HG03025 (cell line): Measurements from ENCODE around the gene CASP7.
"Not testable (repeated sequence)": the region's sequence is repeated elsewhere in the genome, so short reads cannot be mapped to it uniquely, and the experiment has no call there.

Experiments
- ATAC-seq: cut with Tn5 transposase; IDR thresholded peaks from one replicate; pipeline ENCODE4 v1.9.1; 2021; ENCODE audit warnings: mild to moderate bottlenecking, moderate library complexity; ENCODE audit not compliant: unreplicated experiment, low FRiP score

Gene CASP7

GRCh38 chr10:113679463-113680189 lies at the start of gene CASP7:
TSS of gene CASP7 (plus strand) at chr10:113679912. CDS start at chr10:113697494, 17,582 bp downstream.
- ATAC-seq, result peak; percentile 72

DNA sequence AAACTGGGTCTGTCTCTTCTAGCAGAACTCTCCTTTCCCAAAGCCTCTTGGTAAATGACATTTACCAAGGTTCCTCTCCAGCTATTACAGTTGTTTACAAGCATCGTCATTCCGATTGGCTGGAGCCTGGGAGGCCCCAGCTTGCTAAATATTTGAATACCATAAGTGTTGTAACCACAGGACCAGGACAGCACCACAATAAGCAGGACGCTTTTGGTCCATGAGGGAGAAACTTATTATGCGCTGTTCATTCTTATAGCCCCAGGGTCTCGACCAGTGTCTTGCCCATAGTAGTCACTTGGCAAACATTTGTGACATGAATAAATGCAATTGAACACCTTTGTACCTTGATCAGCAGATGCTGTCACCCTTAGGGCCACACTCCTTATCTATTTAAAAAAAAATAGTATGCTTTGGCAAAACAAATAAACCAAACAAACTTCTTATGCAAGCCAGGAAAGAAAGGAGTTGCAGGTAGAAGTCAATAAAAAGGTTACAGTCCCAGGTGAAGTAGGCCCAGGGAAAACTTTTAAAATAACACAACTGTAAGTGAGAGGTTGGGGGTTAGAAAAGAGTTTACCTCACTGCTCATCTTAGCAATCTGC lies 48.7 kb upstream of the CASP7 start:
- no peak for ATAC-seq

DNA sequence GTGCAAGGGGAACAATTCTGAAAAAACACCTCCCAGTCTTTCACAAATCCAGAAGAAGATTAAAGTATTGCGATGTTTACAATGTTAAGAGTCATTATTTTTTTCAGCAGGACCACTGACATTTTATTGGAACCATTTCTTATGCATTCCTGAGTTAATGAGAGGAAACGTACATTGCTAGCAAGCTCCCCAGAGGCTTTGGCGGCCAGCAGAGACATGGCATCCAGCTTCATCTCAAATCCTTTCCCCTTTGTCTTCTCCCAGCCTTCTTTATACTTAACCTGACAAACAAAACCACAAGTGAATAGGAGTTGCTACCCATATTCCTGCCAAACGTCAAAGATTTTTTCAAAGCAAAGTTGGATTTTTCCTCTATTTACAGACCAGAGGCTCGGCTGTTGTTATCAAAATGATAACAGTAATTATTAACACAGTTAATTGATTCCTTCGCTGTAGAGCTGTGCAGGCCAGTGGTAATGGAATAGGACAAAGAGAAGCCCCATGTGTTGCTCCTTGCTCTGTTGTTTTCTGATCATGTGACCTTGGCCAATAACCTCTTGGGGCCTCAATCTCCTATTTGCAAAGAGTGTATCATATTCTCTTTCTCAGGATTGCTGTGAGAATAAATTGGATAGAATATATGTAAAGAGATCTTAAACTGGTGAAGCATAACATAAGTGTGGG lies 47.9 kb upstream of the CASP7 start:
- ATAC-seq, result no peak

GRCh38 chr10:113639966-113640365 lies 39.7 kb upstream of the CASP7 start:
- no peak for ATAC-seq

DNA sequence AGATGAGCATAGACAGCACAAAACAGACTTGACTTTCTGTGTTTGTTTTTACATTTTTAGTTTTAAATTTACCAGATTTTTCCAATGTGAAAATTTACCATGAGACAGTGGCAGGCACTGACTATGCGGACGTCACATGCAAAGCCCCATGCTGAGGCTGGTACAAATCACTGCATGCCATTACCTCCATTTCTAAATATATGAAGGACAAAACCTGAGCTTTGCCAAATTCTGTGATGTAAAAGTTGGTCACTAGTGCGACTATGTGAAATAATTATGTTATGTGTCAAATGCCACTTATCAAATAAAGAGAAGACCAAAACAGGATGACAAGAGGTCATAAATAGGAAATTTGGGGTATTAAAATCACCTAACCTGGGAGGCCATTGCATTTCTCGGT lies 38.0 kb upstream of the CASP7 start:
- ATAC-seq, result no peak

DNA sequence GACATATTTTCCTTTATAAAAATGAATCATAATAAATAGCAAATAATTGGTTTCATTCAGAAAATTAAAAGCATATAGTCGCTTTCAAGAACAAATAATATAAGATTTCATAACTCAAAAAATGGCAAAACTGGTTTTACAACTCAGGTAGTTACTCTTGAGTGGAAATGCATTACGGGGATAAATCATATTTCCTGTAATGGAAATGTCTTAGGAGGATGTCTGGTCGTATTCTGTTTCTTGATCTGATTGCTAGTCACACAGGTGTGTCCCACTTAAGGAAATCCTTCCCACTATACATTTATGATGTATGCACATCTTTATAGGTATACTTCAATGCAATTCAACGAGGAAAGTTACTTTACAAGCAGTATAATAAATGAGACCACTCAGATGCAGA lies 36.5 kb upstream of the CASP7 start:
- ATAC-seq, result no peak

DNA sequence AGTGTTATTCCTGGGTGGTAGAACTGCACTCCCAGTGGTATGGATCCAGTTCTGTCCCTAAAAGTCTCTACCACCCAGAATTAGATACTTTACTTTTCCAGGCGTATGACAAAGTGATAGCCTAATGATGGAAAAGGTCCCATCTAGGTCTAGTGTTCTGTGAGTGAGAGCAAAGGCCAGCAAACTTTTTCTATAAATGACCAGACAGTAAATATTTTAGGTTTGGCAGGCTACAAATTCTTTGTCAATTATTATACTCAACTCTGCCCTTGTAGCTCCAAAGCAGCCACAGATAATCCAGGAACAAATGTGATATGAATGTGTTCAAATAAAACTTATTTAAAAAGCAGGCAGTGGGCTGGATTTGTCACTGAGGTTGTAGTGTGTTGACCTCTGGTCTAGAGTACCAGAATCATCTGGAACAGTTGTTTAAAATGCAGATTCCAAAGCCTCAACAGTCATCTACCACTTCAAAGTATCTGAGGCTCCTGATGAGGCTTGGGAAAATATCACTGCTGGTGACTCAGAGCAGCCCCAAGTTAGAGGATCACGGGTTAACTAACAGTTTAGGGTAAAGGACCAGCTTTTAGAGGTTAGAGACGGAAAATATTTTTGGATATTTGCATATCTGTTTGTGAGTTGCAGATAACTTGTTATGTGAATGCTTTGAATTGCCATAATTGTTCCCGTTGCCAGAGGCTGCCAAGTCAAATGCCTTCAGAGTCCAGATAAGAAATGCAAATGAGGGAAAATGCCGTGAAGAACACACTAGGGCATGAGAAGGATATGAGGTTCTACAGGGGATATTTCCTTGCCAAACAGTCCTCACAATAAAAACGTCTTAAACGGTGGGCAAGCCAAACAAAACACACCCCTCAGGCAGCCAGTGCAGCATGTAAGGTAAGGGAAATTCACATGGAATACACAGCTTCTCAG lies 35.3 kb upstream of the CASP7 start:
- ATAC-seq, result no peak

DNA sequence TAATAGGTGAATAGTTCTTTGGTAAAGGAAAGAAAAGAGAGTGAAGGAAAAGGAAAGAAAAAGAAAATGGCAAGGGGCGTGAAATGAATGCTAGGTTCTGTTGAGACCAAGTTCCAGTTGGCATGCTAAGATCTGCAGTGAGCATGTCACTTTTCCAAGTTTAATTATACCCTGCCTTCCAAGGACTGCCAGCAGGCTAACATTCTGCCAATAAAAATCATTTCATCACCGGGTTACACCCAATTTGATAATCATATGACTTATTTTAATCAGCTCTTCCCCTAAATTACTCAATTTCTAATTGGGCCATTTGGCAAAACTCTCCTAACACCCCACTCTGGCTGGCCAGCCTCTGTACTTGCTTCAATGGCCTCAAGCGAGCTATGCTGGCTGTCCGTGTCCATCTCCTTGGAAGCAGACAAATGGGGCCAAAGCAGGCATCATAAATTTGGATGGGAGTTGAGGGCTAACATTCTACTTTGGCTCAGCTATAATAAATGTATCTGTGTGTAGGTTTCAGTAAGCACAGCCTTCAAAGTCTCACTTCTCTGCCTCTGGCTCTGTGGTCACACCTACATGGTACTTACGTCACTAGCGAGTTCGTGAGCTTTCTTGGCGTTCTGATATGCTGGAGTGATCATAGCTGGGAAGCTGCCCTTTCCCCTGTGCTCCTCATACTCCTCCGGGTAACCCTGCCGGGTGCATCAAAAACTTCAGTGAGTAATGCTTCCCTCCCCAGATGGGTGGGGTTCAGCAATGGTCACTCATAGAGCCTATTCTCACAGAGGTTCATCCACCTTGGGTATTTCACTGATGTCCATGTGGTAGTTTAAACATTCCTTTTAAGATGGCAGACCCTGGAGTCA lies 33.1 kb upstream of the CASP7 start:
- no peak for ATAC-seq

DNA sequence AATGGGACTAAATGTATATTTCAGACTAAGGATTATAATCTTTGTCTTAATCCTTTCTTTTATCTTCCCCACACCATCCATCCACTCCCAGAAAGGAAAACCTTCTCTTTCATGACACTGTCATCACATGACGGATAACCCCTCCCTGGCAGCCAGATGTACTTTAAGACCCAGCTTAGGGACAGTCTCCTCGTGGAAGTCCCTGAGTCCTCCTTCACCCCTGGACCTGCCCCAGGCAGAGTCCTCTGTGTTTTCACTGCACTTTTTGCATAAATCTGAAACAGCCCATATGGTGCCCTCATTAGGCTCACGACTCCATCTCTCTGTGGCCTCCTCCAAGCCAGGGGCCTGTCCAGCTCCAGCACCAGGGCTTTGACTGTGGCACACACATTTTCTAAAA lies 31.9 kb upstream of the CASP7 start:
- ATAC-seq, result no peak

- ATAC-seq, result no peak
Observed at GRCh38 chr10:113648478-113648877, 31.2 kb upstream of the CASP7 start.

GRCh38 chr10:113650172-113650571 lies 29.5 kb upstream of the CASP7 start:
- ATAC-seq, result no peak

DNA sequence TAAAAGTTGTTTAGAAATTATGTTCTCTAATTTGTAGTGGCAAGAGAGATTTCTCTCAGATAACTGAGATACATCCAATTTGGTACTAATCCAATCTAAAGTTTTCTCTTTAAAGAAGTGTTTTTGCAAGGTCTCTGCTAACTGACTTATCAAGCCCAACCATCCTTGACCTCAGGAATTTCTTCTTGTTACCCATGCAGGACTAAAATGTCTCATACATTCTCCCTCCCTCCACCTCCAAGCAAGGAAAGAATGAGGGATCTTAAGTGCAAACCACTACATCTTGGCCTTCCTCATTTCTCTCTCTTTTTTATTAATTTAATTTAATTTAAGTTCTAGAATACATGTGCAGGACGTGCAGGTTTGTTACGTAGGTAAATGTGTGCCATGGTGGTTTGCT lies 28.7 kb upstream of the CASP7 start:
- no peak for ATAC-seq

DNA sequence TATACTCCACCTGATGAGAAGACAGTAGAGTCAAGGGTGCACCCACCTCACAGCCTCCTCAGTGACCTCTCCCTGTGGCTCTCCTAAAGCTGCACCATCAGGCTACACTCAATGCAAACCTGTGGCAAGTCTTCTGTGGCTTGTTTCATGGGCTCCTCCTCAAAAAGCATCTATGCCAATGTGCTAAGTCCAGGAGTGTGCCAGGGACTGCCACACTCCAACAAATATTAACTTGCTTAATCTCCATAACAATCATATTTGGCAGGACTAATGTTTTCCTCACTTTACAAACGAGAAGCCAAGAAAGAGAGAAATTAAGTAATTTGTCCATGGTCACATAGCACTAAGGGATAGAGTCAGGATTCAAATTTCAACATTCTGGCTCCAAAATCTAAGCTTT lies 27.8 kb upstream of the CASP7 start:
- no peak for ATAC-seq

- ATAC-seq, result not testable (repeated sequence)
Observed at GRCh38 chr10:113652456-113652855, 27.3 kb upstream of the CASP7 start.

DNA sequence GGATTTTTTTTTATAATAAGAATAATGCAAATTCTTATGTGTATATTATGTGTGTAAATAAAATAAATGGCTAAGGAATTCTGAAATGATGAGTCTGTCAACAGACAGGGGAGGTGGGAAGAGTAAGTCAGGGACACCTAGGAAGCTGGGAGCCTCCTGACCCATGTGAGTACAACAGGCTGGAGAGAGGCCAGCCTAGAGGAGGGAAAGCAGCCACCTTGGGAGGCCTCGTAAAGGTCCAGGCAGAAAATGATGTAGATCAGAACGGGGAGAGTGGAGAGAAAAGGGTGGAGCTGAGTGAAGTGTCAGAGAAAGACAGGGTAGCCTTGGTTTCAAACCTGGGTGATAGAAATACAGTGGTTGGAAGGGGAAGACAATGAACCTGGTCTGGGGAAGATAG lies 22.8 kb upstream of the CASP7 start:
- ATAC-seq, result no peak

DNA sequence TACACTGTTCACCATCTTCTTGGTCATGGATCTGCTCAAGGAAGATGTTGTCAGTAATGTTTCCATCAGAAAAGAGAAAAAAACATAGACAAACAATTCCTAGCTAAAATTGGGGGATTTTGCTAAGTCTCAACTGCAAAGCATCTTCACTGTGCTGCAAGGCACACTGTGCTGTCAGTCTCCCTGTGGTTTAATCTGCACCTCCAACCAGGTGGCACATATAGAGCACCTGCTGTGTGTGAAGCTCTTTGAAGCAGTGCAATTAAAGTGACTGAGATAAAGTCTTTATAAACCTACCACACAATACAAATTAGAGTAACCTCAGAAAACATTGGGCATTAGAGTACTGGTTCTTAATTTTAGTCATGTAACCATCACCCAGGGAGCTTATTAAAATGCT lies 22.2 kb upstream of the CASP7 start:
- ATAC-seq, result no peak

GRCh38 chr10:113661332-113661731 lies 18.4 kb upstream of the CASP7 start:
- ATAC-seq, result no peak

GRCh38 chr10:113663142-113663541 lies 16.6 kb upstream of the CASP7 start:
- no peak for ATAC-seq

DNA sequence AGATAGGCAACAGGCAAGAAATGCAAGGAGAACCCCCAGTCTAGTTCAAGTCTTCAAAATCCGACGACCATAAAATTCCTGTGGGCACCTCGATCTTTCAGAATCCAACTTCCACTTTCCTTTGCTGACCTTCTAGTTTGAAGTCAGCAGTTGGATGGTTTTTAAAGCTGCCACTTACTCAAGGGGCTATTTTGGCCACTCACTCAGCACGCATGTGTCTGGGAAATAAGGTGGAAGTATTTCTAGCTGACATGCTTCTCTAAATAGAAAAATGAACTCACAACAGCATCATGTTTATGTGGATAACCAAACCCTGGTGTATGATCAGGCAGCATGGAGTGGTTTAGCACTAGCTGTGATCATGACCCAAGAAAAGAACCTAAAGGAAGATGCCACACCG lies 15.8 kb upstream of the CASP7 start, which contains the start of gene NRAP:
TSS of gene NRAP (minus strand) at position 134 of the 400 bp plus-strand sequence. CDS start 159 bp downstream, outside the sequence.
- ATAC-seq, result no peak

DNA sequence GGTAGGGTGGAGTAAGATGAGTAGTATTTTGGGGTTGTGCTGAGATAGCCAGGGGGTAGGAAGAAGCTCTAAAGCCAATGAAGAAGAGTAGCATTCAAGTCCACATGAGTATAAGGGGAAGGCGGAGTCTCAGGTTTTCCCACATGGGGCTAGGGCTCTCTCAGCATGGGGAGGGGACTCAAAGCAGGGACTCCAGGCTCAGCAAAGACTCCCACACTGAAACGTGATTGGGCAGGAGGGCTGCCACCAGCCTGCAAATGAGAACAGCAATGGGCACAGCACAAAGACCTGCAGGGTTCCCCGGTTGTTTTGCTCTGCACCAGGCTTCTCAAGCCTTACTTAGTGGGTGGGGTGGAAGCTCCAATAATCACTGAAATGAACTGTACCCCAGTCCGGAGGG lies 14.4 kb upstream of the CASP7 start:
- ATAC-seq, result no peak
